Calu3 (cell line): ENCODE measurements around the gene KLF15. TPM values are rescaled to one million over a fixed set of nuclear protein-coding genes. Genes with fewer than 3 reads are reported as not detected.

ENCODE experiments used
- BruUV-seq: library from RNA; stranded (reverse); fragments of 400-500 nt; replicated peaks from 2 replicates; lab custom pipeline; 2021; lab: Mats Ljungman, UMichigan
- CTCF ChIA-PET: fragments of 300-600 bp; sonication (Branson Sonifier 250); formaldehyde crosslinking; loops from one replicate; lab custom pipeline; 2022; ENCODE audit warnings: antibody characterized with exemption; lab: Charles Lee
- DNase-seq: peaks from one replicate; pipeline ENCODE4 v3.0.0; 2022
- H3K27ac Mint-ChIP-seq: one replicate; pipeline ENCODE4 v1.8.0; 2022; ENCODE audit warnings: mixed read lengths; ENCODE audit not compliant: unreplicated experiment
- H3K27me3 Mint-ChIP-seq: one replicate; pipeline ENCODE4 v1.8.0; 2022; ENCODE audit warnings: mixed read lengths; ENCODE audit not compliant: unreplicated experiment
- H3K36me3 Mint-ChIP-seq: one replicate; pipeline ENCODE4 v1.8.0; 2022; ENCODE audit warnings: mild to moderate bottlenecking, moderate library complexity, mixed read lengths; ENCODE audit not compliant: insufficient read depth, unreplicated experiment
- H3K4me1 Mint-ChIP-seq: one replicate; pipeline ENCODE4 v1.8.0; 2022; ENCODE audit warnings: mild to moderate bottlenecking, low read depth, mixed read lengths; ENCODE audit not compliant: unreplicated experiment
- H3K4me3 Mint-ChIP-seq: one replicate; pipeline ENCODE4 v1.8.0; 2022; ENCODE audit warnings: mild to moderate bottlenecking, low read depth, moderate library complexity, mixed read lengths; ENCODE audit not compliant: unreplicated experiment
- H3K9me3 Mint-ChIP-seq: one replicate; pipeline ENCODE4 v1.8.0; 2022; ENCODE audit warnings: low read depth, mixed read lengths; ENCODE audit not compliant: unreplicated experiment
- CTCF ChIP-seq: fragments of 200-600 bp; IDR thresholded peaks from one replicate; pipeline ENCODE4 v1.8.0; 2022; ENCODE audit warnings: antibody characterized with exemption; ENCODE audit not compliant: unreplicated experiment
- intact Hi-C: fragments of 100-400 bp; cut with micrococcal nuclease; formaldehyde crosslinking; loops from one replicate; pipeline ENCODE4 v1.10.0; 2022; ENCODE audit not compliant: unreplicated experiment
- total RNA-seq: library from RNA; stranded (reverse); gene quantifications from 2 replicates; pipeline ENCODE4 v1.2.3, GENCODE V29; 2022

Gene KLF15
- total RNA-seq, 1 experiment from 2014 or later, result 8.2 TPM

GRCh38 chr3:126353694-126354321, 3.4 kb downstream of the KLF15 start:
- intact Hi-C loops, result no loop called here
- Mint-ChIP-seq H3K4me3 (no peak overlapping the region), H3K27ac (no peak overlapping the region), H3K36me3 (peaks cover 23% of the 10 kb centered on the region), H3K9me3 (no peaks in the 10 kb centered on the region), H3K27me3 (peaks cover 14% of the 10 kb centered on the region), H3K4me1 (peaks cover 24% of the 10 kb centered on the region)
- no TSS peak for BruUV-seq
- CTCF ChIA-PET, result no interaction called here
- no peak for TF ChIP-seq CTCF
- no peak for DNase-seq

DNA sequence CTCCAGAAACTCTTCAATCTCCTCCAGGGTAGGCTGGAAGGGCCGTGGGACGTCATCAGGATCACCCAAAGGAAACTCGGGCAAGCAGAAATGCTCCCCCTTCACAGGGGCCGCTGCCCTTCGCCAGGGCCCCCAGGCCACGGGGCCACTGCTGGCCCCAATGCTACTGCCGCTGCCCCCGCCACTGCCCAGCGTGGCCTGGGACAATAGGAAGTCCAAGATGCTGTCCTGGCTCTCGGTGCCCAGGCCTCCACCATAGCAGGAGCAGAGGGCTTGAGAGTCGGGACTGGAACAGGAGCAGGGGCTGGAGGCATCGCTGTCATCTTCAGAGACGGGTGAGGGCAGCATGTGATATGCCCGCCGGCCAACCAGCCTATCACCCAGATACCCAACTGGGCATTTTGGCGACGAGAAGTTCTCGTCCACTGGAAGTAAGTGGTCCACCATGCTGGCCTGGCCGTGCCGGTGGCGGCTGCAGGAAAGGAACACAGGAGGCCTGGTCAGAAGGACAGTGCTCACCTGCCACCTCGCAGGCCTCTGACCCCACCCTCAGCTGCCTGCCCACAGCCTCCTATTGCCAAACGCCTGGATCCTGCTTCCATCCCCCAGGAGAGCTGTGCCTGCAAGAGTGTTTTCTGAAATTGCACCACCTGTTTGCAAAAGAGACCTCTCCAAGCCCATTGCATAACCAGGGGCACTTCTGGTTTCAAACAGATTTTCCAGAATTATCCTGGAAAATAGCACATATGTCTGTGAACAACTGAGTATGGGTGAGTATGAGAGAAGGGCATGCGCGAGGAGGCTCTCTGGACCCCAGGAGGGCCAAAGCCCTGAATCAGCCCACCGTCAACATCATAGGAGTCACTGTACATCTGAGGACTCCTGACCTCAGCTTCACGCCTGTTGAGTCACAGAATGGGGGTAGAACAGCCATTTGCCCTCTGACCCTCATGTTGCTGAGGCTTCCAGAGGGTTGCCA, 4.4 kb downstream of the KLF15 start:
- BruUV-seq, result no TSS peak
- peaks cover 20% of the 10 kb centered on the region for H3K4me1 Mint-ChIP-seq
- H3K9me3 Mint-ChIP-seq, result no peaks in the 10 kb centered on the region
- TF ChIP-seq CTCF, result no peak
- peaks cover 21% of the 10 kb centered on the region for H3K36me3 Mint-ChIP-seq
- peaks cover 3% of the 10 kb centered on the region for H3K27me3 Mint-ChIP-seq
- intact Hi-C loops, result no loop called here
- no peak for DNase-seq
- no peak overlapping the region for H3K4me3 Mint-ChIP-seq
- CTCF ChIA-PET, result interaction anchor here (0.6 kb wide), 1 partner anchor 25 kb away, joined by 10 read pairs; no protein-coding TSS in a partner anchor
- no peak overlapping the region for H3K27ac Mint-ChIP-seq

DNA sequence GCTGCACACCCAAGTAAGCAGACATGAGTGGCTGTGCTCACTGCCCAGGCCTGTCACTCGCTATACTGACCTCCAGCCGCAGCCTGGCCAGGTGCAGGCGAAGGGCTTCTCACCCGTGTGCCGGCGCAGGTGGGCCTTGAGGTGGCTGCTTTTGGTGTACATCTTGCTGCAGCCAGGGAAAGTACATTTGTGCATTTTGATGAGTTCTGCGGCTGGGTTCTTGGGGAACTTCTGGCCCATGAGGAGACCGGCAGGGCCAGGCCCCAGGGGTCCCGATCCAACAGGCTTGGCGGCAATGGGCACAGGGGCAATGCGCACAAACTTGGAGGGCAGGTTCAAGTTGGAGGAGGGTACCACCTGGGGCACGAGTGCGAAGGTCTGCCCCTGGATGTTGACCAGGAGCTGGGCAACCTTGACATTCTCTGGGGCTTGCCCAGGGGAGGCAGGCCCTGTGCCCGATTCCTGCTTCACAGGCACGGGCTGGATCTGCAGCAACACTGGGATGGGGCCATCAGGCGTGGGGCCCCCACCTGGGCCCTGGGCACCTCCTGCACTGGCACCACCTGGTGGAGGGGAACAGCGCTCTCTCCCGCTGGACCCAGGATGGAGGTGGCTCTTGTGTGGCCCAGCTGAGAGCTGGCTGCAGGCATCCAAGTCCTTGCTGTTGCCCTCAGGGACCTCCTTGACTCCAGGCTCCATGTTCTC, 5.3 kb downstream of the KLF15 start:
- Mint-ChIP-seq H3K36me3 (peaks cover 12% of the 10 kb centered on the region), H3K27ac (no peak overlapping the region), H3K4me1 (peaks cover 17% of the 10 kb centered on the region), H3K4me3 (no peak overlapping the region), H3K27me3 (no peaks in the 10 kb centered on the region), H3K9me3 (no peaks in the 10 kb centered on the region)
- no TSS peak for BruUV-seq
- intact Hi-C loops, result no loop called here
- no peak for TF ChIP-seq CTCF
- CTCF ChIA-PET, result no interaction called here
- DNase-seq, result no peak

GRCh38 chr3:126351086-126351770, 6.0 kb downstream of the KLF15 start:
- Mint-ChIP-seq H3K4me3 (no peak overlapping the region), H3K27ac (no peak overlapping the region), H3K9me3 (no peaks in the 10 kb centered on the region), H3K36me3 (peaks cover 5% of the 10 kb centered on the region), H3K4me1 (peaks cover 12% of the 10 kb centered on the region), H3K27me3 (no peaks in the 10 kb centered on the region)
- CTCF ChIA-PET, result no interaction called here
- no TSS peak for BruUV-seq
- intact Hi-C loops, result no loop called here
- TF ChIP-seq CTCF, result no peak
- DNase-seq, result no peak
